SHP77 (cell line): ENCODE results near the gene FBXL17.

ENCODE experiments used
- DNase-seq, 2 experiments: peaks; one replicate each; lab custom pipeline; 2025; lab: John Stamatoyannopoulos, UW

The FBXL17 gene

DNA sequence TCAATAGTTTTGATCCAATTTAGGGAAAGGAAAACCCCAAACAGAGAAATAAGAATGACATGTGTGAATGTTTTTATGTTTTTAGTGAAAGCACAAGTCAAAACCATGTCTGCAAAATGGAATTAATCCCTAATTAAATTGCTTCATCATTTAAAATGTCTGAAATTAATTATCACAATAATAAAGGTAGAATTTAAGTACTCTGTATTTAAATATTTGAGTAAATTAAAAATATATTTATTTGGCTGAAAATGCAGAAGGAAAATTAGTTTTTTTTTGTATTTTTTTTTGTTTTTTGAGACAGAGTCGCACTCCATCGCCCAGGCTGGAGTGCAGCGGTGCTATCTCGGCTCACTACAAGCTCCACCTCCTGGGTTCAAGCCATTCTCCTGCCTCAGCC is 380.7 kb downstream of the FBXL17 start:
- no peak for DNase-seq

DNA sequence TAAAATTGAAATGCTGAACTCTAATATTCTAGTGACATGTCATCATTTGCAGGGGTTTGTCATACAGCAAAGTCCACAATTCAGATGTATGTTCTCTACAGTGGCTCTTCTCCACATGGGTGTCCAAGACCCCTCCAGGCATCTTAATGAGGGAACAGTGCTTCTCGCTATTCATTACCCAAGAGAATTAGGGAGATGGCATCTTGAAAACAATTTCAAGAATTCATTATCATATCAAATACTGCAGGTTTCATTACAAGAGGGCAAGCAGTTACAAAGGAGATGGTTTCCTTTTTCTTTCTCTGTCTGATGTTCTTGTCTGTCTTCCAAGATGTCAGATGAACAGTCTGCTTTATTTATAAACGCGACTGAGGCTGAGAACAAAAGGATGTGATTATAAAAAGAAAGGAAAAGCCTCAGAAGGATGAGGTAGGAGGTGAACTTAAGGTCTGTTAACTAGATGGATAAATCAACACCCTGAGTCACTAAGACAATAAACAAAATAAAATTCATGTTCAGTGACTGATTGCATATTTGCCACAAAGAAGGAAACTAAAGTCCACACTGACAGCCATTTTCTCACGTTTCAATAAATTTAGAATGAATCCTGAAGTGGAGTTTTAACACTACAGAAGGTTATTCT is 384.4 kb downstream of the FBXL17 start:
- DNase-seq = no peak

DNA sequence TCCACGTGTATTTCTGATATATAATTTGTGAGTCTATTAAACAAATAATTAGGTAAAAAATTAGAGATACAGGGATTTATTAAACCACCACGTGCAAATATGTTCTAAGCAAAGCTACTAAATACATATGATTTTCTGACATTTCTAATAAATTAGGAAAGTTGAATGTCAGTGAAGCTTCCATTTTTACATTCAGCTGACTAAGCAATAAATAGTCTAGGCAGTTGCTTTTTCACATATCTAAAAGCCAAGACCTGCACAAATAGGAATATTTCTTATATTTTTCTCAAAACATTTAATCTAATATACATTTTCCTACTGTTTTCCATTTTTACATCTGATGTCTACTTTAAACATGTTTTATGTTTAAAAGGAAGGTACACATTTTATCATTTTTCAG is 388.6 kb downstream of the FBXL17 start:
- DNase-seq = no peak

DNA sequence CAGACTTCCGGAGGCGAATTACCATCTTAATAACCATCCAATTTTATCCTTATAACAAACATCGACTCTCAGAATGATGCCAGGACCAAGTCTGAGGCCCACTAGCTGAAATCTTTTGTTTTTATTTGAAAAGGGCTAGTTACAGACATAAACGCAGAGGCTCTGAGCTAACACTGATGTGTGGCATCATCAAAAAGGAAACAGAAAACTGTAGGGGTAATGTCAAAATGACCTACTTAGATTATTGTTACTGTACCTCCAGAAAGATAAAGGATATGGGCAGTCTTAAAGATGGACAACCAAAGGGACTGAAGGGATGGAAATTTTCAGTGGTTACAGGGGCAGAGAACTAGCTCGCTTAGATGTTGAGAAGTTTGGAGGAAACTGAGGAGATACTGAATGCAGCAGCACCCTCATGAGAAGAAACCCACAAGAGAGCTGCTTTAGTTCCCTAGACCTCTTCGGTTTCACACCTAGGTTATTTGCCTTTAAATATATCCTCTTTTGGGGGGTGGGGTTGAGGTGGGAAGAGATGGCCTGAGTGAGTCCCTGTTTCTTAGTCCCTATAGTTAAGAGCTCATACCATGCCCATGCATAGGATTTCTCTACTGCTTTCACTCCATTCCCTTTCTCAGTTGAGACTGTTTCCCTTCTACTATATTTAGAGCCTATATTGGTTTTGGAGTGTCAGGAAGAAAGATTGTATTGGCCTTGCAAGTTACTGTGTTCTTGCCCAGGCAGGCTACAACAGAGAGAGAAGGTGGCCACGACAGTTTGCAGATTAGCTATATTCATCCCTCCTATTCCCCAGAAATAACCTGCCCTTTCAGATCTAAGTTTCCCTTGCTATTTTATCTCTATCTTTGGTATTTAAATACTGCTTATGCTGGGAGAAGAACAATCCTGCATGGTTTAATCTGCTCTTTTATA is 390.8 kb downstream of the FBXL17 start:
- no peak for DNase-seq

DNA sequence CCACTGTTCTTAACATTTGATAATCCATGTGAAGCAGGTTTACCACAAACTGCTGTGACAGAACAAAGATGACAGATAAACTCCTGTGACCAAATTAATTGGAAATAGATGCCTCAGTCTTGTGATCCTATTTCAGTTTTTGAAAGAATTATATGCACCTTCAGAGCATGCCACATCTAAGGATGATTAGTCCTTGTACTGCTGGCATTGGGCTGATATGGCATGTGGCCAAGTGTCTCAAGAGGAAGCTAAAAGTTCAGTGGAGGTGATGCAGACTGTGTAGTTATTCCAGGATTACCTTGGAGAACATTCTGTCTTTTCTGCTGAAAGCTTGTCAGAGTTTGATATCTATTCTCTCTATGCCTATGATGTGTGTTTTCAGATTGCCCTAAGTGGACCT is 396.8 kb downstream of the FBXL17 start:
- no peak for DNase-seq

DNA sequence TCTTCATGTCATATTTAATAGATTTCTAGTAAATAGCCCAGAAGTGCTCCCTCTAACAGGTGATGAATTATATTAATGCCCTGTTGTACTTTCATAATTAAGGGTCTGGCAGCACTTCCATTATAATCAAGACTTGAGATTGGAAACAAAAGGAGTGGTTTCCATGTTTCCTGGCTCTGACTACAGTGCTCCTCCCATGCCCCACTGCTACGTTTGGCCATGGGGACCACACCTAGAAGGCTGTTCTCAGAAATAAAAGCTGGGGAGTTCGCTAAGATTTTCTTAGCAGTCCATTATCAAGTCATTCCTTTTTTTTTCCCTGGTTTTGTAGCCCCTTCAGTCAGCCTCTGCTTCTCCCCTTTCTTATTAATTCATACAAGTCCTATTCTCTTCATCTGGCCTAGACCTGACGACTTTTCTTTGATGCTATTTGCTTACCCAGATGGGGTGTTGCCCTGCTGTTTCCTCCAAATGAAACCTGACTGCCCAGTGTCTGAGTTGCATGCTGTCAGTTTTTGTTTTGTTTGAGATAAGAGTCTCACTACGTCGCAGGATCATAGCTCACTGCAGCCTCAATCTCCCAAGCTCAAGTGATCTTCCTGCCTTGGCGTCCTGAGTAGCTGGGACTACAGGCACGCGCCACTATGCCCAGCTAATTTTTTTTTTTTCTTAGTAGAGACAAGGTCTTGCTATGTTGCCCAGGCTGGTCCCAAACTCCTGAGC is 399.0 kb downstream of the FBXL17 start:
- no peak for DNase-seq

DNA sequence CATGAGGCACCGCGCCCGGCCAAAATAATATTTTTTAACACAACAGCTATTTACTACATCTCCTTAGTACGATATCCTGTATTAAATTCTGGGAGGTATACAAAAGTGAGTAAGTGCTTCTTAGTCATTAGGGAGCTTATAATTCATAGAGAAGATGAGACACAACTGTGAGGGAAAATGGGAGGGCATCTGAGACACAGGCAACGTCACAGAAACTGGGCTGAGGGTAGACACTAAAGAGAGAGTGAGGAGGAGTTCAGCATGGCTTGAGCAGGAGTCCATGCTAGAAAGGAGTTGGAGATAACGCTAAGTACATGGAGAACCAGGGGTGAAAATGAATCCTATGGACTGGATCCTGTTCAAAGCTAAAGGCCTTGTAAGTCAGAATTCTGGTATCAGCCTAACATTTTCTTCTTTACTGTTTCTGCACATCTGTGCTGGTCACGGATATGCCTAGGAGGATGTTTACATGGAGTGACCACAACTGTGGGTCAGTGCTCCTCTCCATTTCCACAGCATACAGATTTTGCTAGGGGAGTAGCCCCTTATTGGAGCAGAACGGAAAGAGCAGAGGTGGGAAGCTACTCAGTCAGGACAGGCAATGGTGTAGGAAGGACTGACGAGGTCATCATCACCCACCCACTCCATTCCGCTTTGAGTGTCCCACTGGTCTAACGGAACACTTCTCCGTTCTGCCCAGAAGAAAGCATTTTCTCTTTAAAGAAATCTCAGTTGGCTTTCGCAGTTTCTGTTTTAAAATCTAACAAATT is 400.8 kb downstream of the FBXL17 start:
- no peak for DNase-seq

DNA sequence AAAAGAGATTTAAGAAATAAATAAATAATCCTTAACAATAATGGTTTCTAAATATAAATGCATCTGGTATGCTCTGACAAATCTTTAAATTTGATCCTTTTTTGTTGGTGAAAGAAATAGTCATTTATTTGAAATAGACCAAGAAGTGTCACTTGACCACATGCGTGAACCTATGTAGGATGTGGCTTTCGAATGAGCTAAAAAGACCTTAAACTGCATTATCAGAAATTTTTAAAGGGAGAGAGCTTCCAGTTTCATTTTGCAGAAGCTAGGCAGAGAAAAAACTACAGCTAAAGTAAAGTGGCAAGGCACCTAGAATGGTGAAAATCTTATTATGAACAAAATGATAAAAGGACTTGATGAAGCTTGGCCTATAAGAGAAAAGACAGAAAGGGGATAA is 402.0 kb downstream of the FBXL17 start:
- DNase-seq = no peak

DNA sequence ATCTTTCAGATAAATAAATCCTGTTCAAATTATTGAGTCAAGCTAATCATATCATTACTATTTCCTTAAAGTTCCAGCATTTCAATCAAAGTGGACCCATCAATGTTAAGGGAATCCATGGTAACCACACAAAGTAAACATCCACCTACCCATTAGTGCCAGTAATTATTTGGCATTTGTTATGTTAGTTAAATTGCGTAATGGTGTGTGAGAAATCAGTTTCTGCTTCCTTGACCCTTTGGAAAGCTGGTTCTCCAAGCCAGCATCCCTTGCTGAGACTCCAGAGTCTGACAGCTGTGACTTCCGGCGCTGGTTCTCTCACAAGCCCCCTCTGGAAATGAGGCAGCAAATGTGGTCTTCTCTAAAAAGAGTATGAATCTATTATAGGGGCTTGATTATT is 402.6 kb downstream of the FBXL17 start:
- DNase-seq = no peak

DNA sequence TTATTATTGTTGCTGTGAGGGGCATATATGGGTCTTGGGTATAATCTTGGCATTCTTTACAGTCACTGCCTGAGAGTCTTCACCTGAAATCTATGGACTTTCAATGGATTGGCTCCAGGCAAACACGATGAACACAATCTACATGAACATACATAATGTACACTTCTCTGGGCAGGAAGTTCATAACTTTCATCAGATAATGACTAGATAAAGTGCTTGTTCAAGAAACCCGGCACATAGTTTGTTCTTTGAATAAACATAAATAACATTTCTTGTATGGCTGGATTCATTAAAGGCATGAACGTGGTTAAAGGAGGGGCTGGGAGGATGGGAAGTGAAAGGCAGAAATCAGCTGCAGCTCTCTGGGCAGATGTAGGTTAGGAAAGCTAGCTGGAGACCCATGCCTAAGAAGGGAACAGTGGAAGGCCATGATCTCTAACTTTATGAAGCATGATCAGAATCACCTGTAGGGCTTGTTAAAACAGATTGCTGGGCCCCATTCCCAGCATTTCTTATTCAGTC is 404.3 kb downstream of the FBXL17 start:
- no peak for DNase-seq

DNA sequence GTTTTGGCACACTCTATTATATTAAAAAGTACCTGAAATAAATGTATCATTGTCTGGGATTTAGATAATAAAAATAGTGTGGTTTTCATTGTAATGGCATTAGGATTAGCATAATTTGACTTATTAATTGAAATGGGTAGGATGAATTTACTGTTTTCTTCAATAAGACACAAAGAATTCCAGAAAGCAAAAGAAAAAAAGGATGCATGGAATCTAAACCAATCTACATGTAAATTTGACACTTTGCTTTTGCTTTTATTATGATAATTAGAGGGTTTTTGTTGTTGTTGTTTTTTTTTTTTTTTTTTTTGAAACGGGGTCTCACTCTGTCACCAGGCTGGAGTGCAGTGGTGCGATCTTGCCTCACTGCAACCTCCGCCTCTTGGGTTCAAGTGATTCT is 406.3 kb downstream of the FBXL17 start:
- no peak for DNase-seq

DNA sequence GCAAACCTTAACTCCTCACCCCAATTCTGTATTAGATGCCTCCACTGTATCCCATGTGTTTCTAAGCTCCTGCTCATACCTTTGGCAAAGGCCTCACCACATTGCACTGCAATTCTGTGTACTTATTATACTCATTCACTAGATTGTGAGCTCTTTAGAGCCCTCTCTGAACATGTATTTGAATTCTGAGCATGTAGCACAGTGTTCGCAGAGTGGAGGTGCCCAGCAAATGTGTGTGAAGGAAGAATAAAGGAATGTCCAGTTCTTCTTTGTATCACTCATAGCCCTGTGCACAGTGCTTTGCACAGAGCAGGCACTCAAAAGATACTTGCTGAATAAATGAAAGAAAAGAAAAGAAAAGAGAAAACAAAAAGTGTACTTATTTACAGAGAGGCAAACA is 410.1 kb downstream of the FBXL17 start:
- DNase-seq = no peak

DNA sequence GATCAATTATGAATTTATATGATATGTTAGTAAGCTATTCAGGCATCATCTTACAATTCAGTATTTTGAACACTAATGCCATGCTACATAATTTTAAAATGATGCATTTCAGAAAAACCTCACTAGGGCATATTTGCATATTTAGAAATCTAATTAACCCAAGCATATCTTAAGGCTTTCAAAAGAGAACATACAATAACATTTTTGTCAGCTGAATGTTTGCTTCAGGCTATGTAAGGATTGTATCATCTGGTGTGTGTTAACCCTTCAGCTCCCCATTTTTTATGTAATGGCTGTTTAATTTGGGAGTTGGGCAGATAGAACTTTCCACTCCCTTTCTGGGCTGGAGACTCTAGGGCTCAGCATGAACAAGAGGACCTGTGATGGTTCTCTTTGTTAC is 412.1 kb downstream of the FBXL17 start:
- DNase-seq = no peak

DNA sequence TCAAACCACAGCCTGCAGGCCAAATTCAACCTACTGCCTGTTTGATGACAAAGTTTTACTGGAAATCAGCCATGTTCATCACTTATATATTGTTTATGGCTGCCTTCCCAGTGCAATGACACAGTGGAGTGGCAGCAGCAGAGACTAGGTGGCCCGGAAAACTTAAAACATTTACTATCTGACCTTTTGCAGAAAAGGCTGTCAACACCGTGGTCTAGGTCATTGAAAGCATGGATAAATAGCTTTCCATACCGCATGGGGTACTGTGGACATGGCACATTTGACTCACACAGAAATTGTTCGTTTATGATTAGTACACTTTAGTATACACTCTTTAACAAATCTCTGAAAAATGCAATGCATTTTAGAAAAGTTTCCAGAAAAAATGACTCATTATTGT is 412.9 kb downstream of the FBXL17 start:
- no peak for DNase-seq

DNA sequence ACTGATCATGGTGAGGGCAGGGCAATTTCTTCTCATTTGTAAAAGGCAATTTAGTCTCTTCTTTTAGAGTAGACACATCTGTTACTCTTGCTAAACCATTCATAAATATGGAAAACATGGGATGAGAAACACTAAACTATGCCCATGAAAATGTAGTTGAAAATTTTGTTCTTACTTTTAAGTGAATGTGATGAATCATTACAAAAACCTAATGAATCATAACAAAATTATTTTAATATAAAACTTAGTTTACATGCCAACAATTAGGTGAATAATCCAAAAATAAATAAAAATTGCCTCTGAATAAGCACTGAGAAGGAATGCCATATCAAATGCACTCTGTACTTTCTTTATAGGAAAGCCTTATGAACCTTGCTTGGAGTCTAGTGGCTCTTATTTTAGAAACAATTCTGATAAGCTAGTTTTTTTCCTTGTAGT is 413.5 kb downstream of the FBXL17 start:
- DNase-seq = no peak

DNA sequence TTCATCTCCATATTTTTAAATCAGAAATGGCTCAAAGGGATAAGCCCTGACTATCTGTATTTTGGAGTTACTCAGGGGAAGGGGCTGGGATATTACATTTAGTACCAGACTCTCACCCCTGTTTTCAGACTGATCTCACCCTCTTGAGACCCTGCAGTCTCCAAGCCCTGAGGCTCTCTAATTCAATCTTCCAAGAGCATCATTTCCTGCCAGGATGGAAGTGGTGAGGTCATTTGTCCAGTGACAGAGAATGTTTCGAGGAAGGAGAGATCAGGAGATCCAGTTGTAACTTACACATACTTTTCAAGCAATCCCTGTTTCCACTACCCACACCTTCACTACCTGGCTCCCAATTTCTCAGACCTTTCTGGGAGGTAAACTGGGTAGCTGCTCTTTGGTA is 415.7 kb downstream of the FBXL17 start:
- DNase-seq = no peak

DNA sequence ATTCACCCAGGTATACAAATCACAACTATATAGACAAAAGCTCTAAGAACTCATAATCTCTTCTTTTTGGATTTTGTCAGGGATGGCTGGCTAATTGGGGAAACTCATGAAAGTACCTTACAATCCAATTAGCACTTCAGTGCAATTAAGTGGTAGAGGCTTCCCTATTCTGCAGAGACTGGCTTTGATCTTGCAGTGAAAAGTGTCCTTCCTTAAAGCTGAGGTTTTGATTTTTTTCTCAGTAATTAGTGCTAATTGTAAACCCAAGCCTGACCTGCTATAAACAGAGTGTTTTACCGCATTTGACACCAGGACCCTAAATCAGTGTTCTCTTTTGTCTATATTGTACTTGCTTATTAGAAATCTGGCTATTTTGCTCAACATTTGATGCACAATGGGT is 417.2 kb downstream of the FBXL17 start:
- no peak for DNase-seq

DNA sequence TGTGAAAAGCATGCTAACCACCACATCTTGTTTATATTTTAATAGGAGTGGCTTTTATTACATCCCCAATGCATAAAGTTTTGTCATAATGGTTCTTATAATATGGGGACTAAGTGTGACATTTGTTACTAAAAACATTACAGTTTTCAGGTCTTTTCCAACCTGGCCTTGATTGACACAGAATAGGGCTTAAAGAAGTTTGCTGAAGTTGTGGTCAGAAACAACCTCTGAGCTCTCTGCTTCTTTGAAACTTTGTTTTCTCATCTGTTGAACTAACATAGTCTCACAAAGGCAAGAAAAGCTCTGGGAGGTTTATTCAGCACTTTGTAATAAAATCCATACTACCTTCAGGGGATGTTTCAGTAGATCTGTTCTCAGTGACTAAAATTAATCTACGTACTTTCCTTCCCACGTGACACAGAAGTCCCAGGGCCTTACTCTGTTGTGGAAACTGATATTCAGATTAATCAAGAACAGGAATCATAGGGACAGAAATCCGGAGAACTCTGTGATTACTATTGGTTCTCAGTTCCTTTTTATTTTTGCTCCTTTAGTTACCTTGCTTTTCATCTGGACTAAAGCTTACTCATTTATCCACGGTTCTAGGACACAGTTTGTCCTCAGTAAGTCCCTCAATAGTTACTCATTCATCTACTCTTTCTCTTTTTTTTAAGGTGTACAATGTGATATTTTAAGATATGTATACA is 422.2 kb downstream of the FBXL17 start:
- no peak for DNase-seq

DNA sequence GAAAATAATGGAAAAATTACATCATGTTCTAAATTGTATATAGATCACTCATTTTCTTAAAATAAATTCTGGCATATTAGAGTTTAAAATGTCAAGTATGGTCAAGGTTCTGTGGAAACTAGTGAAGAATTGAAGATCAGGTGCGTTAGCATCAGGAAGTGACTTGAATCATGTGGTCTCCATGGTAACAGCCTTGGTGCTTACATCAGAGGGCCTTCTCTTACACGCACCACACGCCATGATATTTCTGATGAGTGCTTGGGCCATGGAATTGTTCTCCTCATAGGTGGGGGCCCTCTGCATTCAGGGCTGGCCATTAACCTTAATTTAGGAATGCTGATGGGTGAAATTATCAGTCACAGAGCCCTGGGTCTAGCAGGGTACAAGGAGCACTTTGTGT is 423.0 kb downstream of the FBXL17 start:
- no peak for DNase-seq

DNA sequence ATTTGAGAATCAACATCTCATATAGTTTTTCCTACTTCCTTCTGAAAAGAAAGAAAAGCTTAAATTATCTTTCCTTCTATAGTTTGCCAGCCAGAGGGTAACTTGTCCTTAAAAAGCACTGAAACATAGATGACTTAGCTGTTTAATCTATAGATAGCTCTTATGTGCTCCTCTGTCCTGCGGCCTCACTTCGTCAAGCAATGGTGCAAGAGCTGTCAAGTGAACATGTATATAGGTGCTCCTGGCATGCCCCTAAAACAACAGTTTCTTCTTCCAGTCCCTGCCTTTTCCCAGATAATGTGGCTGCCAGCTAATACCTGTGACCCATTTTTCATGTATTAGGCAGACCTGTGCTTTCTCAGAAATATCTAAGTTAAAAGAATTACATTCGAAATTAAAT is 423.5 kb downstream of the FBXL17 start:
- DNase-seq = no peak

DNA sequence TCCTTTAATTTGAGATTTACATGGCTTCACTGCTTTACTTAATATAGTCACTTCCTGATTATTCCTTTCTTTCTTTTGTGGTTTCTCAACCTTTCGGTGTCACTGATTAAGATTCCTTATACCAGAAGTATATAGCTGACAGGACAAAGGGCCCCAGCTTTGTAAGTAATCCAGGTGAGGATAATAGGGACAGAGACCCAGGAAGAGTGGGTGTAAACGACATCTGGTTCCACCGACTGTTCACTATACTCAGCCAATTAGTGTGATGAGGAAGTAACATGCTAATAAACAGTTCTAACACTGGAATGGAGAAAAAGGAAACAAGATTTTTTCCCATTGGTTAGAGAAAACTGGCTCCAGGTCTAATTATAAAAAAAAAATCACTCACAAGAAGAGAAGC is 424.8 kb downstream of the FBXL17 start:
- no peak for DNase-seq
